Activated T-cell treated with anti-CD3 and anti-CD28 coated beads, Interleukin-2, amount 50 U/mL, for 48 hours (primary cell): ENCODE data around the gene SAP30BP.

Source experiments
- DNase-seq, 2 experiments: peaks; one replicate each; pipeline ENCODE4 v3.0.0-alpha.2; 2020

SAP30BP gene

DNA sequence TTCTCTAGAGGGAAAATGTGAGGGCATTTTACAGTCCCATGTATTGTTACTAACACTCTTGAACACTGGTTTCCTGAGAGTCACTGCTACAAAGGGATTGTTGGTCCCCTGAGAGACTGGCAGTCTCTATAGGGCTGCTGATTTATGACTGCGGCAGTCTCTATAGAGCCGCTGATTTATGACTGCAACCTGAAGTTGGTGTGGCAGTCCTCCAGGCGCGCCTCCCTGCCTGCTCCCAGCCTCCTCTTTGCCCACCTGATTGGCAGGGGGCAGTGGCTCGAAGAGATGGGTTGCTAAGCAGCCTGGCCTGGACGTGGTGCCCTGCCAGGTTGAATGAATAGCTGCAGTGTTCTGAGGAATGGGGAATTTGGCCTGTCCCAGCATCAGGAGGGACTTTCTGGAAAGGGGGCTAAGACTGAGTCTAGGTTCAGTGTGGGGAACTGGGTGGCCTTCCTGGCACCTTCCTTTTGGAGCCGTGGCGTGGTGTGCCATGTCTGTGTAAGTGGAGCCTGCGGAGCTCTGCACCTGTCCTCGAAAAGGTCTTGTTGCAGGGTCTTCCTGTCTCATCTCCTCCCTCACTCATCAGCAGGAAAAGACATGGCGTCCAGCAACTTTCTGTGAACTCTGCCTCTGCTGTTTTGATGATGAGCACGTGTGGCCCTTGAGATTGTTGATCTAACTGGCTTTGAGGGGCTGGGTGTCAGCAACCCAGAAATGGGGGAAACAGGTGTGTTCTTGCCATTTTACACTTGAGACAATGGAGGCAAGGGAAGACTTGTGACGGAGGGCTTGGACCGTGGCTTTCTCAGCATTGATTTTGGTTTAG is 24.9 kb downstream of the SAP30BP start:
- DNase-seq, result no peak

DNA sequence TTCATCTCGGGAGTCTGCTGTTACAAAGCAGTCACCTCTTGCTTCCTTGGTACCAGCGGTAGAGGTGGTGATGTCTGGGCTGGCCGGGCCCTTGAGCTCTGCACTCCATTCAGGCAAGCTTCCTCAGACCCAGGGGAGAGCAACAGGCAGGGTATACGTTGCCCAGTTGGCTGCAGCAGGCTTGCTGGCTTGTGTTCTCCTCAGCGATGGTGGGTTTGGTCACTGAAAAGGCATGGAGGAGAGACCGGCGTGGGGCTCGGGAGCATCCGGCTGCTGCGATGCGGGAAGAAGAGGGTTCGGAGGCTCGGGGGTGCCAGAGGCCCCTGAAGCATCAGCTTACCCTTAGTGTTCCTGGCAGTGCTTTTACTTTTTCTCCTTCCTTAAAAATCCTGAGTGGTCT is 25.8 kb downstream of the SAP30BP start:
- no peak for DNase-seq

DNA sequence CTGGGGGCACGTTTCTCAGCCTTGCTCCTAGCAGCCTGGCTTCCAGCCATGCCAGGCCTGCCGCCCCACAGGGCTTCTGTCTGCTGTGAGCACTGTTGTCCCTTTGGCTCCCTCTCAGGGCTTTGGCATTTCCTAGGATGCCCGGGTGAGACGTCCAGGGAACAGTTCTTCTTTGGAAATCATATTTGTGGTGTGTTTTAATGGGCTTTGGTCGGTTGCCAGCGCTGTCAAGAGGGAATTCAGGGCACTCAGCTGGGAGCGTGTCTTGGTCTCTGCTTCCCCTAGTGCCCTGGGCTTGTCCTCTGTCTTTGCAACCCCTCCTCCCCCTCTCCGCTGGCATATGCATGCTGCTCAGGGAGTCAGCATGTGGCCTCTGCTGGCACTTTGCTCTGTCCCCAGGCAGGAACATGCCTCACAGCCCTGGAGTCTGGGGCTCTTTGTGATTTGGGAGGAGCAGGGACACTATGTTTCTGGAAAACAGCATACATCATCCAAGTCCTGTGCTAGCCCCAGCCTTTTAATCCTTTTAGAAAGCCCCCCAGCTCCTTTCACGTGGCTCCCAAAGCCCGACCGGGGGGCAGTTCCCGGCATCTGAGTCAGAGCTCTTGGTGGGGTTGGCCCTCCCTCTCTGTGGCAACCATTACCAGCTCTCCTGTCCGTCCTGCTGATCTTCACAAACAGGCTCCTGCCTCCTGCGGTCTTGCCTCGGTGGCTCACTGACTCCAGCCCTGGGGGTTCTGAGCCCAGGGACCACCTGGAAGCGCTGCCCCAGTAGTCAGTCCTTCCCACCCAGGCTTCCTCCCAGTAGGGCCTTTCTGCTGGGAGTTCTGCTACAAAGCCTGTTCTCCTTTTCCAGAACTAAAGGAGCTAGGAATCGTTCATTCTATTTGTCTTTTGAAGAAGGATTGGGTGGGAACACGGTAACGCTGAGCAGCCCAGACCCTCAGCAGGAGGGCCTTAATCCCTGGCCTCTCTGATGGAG is 26.7 kb downstream of the SAP30BP start:
- DNase-seq, result no peak

GRCh38 chr17:75694536-75694935 is 27.4 kb downstream of the SAP30BP start:
- DNase-seq, result no peak

GRCh38 chr17:75695141-75695829 is 28.1 kb downstream of the SAP30BP start:
- DNase-seq, result no peak

DNA sequence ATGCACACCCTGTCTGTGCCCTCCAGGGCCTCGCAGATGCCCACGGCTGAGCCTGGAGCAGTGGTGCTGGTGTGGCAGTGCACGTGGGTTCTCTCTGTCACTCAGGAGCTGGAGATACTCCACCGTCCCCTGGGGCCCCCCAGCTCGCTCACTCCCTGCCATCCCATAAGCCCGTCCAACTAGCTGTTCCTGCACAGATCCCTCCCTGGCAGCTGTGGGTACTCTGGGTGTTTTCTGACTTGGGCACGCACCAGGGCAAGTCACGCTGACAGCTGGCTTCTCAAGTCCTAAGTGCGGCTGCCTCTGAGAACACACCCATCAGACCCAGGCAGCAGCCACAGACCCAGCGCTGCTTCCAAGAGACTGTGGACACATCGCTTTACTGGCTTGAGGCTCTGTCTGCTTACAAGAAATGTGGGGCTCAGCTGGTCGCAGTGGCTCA is 28.7 kb downstream of the SAP30BP start:
- no peak for DNase-seq

DNA sequence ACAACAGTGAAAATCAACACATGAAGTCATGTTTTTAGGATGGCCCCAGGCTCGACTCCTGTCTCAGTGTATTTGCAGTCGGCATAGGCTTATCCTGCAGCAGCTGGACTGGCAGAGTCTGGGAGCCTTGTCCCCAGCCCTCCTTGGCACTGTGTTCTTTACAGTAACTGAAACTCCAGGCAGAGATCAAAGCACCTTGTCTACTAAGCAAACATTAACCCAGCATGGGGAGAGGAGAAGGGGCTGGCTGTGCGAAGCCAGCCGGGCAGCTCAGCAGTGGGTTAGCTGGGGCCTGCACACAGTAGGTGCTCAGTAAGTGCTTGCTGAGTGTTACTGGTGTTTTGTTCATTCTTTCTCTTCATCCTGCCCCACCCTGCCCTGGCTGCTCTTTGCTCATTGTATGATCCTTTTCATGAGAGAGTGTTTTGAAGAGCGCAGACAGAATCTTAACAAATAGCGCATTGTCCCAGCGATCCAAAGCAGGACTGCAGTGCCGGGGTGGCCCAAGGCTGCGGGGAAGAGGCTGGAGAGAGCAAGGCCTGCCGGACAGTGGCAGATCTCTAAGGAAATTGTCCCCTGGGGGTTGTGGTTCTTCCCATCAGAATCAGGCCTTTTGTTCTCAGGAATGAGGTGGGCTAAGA is 30.6 kb downstream of the SAP30BP start:
- no peak for DNase-seq

DNA sequence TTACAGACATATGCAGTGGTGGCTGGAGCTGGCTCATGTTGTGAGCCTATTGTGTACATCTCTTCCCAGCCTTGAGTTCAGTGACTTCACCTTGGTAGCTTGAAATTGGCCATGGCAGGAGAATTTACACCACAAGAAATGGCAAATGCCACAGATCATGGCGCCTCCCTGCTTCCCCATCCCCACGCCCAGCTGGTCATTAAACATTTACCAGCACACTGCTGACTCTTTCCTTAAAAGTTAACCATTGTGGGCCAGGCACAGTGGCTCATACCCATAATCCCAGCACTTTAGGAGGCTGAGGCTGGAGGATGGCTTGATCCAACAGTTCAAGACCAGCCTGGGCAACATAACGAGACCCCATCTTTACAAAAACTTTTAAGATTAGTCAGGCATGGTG is 31.5 kb downstream of the SAP30BP start:
- no peak for DNase-seq

DNA sequence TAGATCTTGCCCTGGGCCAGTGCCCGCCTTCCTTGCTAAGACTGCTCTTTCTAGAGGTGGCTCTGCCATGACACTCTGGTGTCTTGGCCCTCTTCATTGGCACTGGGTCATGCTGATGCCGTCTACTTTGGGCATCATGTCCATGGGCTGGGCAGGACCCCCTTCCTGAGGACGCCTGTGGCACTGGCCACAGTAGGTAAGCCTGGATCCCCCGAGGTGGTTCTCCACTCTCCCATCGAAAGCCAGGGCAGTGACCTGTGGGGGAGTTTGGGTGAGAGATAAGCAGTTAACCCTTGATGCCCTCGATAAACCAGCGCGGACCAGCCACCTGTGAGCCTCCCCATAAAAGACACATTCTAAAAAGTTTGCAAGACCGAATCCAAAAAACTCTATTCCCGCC is 34.1 kb downstream of the SAP30BP start:
- no peak for DNase-seq

- DNase-seq, result no peak
Measured at GRCh38 chr17:75703191-75703590, 36.1 kb downstream of the SAP30BP start.

DNA sequence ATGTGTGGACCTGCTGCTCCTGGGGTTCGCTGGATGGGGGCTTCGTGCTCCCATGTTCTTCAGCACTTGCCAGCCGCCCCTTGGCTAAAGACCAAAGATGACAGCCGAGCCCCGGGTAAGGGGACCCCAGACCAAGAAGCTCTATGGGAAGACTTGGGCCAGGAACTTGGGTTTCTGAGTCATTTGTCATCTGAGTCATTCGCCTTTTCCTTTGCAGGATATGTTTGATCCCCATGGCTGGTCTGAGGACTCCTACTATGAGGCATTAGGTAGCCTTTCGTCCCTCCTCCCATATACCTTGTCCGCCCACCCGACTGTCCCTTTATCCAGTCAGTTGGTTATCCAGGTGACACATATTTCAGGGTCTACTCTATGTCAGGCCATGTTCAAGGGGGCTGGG is 36.5 kb downstream of the SAP30BP start:
- no peak for DNase-seq

GRCh38 chr17:75704963-75705875 is 38.1 kb downstream of the SAP30BP start:
- DNase-seq, result no peak

DNA sequence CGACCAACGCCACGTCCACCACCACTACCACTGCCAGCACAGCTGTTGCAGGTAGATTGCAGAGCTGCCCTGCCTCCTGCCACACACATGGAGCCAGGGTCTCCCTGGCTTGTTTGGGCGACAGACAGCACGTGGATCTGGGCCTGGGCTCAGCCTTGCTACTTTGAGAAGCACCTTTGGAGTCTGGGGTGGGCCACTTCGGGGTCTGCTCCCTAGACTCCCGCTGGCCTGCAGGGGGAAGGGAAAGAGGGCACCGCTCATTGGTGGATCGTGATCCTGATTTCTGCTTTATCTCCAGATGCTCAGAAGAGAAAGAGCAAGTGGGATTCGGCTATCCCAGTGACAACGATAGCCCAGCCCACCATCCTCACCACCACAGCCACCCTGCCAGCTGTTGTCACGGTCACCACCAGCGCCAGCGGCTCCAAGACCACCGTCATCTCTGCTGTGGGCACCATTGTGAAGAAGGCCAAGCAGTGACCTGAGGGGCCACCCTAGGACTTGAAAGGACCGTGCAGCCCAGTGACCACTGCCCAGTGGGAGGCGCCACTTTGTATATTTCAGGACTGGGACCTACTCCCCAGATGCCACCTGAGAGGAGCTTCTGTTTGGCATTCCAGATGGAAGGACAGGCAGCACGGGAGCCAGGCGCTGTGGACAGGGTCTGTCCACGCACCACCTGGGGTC is 39.0 kb downstream of the SAP30BP start:
- no peak for DNase-seq

GRCh38 chr17:75707079-75707571 is 40.0 kb downstream of the SAP30BP start:
- no peak for DNase-seq

DNA sequence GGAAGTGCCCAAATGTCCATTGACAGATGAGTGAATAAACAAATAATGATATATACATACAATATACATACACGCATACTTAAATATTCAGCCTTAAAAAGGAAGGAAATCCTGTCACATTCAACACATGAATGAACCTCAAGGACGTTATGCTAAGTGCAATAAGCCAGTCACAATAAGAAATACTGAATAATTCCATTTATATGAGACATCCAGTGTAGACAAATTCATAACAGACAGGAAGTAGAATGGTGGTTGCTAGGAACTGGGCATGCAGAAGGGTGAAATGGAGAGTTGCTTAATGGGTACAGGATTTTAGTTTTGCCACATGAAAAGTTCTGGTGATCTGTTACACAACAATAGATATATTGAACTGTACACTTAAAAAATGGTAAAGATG is 45.3 kb downstream of the SAP30BP start:
- no peak for DNase-seq

DNA sequence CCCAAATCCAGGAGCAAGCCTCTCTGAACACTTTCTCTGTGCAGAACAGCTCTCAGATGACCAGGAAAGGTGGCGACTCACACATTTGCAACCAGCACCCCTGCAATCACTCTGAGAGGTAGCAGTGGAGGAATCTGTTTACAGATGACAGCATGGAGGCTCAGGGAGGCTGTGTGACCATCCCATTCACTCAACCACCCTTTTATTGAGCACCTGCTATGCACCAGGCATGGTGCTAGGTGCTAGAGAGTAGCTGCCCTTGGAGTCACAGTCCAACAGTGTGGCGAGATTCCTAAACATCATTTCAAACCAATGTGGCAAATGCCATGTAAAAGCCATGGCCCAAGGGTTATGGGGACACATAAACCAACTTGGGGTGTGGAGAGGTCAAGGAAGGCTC is 52.6 kb downstream of the SAP30BP start:
- no peak for DNase-seq

DNA sequence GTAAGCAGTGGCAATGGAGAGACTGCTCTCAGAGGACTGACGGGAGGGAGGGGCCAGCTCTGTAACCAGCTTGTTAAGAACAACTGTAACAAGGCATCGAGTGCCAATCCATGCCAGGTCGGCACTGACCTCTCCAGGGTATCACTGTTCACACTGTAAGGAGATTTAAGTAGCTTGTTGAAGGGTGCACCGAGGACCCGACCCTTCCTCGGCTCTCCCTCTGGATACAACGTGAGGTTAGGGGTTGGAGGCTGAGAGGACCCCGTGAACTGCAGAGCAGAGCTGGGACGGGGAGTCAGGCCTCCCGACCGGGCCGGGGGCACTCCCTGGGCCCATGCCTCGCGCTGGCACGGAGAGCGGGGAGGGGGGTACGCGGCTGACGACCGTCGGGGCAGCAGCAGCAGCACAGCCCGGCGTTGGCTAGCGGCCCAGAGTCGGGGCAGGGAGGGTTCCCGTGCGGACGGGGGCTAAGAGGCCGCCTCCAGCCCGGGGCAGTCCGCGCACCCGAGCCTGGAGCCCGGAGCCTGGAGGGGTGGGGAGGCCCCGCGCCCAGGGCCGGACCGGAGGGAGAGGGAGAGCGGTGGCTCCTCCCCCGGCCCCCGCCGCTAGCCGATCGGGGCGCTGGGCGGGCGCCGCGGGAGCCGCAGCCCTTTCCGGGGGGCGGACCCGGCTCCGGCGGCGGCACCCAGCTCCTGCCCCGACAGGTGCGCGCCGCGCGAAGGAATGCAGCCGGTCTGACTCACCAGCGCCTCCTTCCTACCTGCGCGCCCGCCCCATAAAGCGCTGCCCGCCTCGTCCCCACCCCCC is 53.7 kb downstream of the SAP30BP start, which contains the start of gene ITGB4:
Gene ITGB4 (plus strand): TSS at position 804 of the 807 bp plus-strand sequence. CDS start 3,245 bp downstream, outside the sequence.
- peak; percentile 46 to 58 for DNase-seq

GRCh38 chr17:75721463-75722011 is 54.4 kb downstream of the SAP30BP start:
- no peak for DNase-seq

DNA sequence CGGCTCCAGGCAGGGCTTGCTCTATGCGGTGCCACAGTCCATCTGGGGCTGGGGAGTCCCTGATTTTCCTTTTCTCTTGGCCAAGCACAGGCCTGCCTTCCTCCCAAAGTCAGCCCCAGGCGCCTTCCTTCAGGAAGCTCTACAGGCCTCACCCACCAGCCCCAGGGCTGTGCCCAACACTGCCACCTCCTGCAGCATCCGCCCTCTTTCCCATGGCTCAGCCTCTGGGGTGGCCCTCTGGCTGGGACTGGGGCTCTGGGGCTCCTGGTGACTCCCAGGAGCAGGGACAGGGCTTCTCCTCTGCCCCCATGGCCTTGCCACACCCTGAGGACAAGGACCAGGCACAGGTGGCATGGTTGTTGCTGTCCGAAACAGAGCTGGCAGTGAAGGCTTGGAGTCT is 54.9 kb downstream of the SAP30BP start:
- no peak for DNase-seq
